GM18873 (cell line): Measurements from ENCODE around the gene IL1RL1.
"Not testable (repeated sequence)": the region's sequence is repeated elsewhere in the genome, so short reads cannot be mapped to it uniquely, and the experiment has no call there.

Experiments
- ATAC-seq: cut with Tn5 transposase; IDR thresholded peaks from one replicate; pipeline ENCODE4 v1.9.1; 2021; ENCODE audit warnings: mild to moderate bottlenecking, moderate library complexity, moderate number of reproducible peaks; ENCODE audit not compliant: unreplicated experiment, low FRiP score

Gene IL1RL1

DNA sequence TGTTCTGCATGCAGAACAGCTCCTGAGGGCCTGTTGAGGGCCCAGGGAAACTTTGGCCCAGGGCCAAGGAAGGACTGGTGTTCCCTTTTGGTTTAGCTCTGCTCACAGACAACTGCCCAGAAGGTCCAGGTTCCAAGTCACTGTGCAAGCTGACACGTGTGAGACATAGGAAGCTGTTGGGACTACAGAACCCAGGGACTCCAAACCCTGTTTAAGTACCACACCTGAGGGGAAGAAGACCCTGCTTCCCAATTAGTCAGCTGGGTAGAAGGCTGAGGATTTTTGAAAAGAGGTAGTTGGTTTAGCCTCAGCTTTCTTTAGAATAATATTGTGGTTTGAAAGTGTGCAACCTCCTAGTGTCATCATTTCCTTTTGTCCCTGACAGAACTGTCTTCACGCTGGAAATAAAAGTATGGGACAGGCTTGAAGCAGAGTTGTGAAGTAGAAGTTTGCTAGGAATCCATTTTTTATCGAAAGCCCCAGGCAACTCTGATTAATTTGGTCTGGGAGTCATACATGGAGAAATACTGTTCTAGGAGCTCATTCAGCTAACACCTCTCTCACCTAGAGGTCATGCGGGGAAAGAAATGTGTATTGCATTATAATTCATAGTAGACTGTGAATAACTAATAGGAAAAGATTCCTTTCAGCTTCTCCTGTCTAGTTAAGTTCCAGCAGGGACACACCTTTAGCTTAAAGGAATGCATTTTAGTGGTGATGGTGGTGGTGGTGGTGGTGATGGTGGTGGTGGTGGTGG, 19.9 kb upstream of the IL1RL1 start:
- no peak for ATAC-seq

DNA sequence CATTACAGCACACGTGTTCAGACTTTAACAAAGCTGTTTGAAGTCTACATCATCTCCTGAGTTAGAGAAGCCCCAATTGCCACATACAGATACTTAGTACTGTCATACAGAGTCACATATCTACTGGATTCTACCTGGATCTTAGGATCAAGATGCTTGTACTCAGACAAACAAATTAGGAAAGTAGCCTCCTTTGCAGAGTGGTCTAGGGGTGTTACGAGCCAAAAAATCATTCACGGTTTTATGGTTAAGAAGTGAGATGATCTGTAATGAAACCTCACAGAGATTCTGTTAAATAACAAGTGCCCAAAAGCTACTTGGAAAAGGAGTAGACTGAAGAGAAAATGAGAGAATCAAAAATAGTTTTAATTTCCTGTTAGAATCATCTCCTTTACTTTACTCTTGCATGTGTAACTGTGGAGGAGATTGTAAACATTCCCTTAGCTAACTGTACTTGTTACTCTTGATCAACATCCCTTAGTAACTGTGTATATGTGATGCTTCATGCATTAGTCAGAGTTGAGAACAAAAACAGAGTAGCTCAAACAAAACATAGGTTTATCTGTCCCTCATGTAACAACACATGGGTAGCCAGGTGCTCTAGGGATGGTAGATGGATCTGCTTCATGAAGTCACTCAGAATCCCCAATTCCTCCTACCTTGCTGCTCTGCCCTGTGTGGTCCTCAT, 16.4 kb upstream of the IL1RL1 start:
- ATAC-seq, result no peak

DNA sequence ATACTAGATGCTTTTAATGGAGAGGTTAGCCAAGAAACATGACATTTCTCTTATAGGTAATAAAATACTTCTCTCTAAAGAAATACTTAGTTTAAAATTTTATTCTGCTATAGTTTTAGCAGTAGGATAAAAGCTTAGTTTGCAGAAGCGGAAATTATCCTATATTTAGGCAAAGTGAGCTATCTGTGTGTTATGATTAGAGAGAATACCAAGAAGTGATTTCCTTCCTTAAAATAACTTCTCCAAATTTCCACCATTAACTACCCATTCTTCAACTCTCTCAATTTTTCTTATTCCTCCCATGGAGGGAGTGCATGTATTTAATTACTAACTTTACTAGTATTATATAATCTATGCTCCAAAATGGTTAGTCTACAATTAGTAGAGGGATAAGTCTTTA, 15.8 kb upstream of the IL1RL1 start:
- ATAC-seq, result no peak

DNA sequence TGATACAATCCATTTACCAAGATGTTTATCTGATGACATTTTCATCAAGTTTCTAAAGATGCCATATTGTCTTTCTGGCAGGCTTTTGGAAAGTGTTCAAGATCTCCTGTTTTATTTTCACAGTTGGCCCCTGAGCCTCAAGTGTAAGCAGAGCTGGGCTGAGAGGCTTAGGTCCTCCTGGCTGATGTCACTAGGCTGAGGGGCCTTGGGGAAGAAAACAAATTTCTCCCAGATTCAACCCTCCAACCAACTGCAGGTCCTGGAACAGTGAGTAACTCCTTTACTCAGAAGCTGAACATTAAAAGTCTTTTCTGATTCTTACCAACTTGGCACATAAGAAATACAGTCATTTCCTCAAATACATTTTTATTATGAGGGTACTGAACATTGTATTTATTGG, 14.9 kb upstream of the IL1RL1 start:
- ATAC-seq, result no peak

DNA sequence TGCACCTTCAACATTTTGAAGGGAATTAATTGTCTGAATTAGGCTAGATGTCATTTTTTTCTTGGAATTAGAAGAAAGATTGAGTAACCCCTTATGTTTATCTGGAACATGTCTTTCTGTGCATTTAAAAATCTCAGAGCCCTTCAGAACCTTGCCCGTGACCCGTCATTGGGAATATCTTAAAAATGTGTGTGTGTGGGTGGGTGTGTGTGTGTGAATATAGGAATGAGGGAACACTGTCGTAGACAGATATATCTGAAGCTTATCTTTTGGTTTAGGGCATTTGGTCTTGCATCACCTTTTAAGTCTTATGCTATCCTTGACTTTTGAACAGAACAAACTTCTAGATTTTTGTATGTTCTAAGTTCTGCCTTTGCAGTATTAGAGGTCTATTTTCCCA, 13.5 kb upstream of the IL1RL1 start:
- ATAC-seq, result no peak

DNA sequence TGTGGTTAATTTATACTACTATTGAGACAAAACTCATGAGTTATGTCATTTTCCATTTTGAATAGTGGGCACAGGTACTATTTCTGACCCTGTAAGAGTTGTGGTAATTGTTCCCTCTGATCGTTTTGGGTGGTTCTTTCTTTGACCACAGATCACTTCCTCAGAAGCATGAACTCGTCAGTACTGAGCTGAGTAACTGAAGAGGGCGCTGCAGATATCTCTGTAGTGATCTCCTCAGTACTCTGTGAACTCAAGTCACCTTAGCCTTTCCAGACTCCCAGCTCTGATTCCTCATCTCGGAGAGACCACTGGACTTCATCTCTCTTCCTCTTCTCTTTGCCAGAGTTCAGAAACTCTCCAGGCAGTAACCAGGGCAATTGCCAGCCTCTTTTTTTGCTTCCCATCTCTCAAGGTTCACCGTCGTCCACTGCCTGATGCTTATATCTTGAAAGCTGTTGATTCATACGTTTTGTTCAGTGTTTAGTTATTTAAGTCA, 9.4 kb upstream of the IL1RL1 start:
- ATAC-seq, result peak; percentile 71

DNA sequence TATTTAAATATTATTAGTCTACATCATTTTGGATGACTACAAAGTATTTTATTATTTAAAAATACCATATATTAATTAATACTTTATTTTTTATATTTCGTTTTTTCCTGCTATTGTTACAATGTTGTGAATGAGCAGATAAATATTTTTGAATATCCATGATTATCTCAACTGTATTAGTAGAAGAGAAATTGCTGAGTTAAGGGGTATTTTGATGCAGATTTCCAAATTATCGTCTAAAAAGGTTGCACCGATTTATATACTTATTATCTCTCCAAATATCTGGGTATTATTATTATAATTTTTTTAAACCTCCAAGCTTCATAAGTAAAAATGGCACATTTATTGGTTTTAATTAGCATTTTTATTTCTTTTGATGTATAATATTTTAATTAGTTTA, 8.9 kb upstream of the IL1RL1 start:
- ATAC-seq, result no peak

DNA sequence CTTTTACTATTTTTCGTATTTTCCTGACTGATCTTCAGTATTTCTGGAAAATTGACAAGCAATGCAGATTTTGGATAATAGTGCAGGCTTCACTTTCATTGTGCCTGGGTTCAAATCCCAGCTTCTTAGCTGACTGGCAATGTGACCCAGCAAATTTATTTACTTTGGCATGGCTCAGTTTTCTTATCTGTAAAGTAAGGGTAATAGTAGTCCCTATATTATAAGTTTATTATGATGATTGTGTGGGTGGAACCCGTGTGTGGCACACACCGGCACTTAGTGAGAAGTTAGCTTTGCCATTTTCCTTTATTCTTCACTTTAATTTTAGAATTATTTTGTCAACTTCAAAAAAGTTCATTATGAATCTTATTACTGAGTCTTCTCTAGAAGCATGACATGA, 7.8 kb upstream of the IL1RL1 start:
- no peak for ATAC-seq

DNA sequence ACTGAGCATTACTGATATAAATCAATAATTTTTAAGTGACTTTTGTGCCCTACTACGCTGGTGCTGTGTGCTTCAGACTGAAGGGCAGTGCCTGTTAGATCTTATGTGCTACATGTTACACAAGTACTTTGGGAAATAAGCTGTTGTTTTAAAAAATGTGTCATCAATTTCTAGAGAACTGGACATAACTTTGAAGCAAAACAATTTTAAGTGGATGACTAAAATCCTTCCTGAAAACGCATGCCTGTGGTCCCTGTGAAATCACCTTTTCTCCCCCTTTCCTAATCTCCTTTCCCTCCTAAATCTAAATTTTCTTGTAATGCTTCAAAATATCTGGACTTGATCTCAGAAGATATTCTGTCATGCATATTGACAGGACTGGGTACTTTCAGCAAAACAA, 7.1 kb upstream of the IL1RL1 start:
- no peak for ATAC-seq

DNA sequence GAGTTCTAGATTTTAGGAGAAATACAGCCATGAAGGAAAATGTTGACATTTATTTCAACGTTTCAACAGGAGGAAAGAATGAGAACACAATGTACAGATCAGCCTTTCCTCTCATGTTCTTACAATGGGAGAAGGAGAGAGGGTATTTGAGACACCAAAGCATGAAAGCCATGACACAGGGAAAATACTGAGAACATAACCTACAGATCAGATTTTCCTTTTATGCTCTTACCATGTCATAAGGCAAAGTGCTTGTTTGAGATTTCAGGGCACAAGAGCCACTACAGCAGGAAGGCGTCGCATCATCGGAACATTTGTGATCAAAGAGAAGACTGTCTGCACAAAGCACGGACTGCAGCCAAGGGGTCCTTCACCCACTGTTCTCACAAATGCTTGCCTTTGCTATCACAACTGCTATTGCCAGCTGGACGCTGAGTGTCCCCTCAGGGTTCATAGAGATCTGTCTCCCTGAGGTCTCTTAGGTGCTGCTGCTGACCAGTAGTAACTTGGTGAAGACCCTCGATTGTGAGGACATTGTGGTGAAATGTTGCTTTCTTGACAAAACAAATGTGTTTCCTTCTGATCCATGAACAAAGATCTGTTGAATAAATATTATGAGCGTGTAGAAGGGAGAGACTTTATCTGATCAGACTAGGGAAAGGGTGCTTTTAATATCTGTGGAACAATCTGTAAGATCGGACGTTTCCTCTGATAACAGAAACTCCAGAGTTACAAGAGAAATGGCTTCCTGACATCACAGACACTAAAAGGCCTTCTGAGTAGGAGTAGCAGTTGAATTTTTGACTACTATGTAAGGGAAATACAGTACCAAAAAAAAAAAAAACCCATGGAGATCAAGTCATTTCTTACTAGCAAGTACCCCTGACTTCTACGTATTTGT, 6.4 kb upstream of the IL1RL1 start:
- ATAC-seq, result no peak

DNA sequence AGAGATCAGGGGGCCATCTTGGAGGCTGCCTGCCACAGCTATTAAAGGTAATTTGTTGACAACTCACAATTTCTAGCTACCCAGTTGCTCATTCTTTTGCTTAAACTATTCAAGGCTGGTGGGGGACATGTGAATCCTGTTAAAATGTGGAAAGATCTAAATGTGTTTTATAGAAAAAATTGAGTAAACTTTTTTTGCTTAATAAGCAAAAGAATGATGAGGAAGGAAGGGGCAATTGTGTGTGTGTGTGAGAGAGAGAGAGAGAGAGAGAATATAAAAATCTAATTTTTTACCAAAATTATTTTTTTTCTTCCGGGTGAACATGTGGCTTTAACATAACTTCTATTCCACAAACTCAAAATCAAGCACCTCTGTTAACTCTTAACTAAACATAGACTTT, 5.2 kb upstream of the IL1RL1 start:
- no peak for ATAC-seq

DNA sequence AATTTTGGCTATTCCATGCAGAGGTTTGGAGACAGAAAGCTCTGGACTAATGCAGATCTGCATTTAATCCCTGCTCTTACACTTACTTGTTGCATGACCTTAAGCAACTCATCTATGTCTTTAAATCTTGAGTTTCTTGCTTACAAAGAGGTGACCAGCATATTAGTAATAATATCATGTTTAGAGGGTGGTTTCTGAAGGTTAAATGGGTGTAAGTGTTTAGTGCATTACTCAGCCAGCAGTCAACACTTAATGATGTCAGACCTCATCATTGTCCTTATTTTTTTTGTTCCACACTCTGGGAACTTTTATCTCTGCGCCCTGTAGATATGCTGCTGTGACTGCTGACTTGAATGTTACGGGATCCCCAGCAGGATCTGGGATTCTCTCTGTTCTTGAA, 1.7 kb downstream of the IL1RL1 start:
- ATAC-seq, result no peak

DNA sequence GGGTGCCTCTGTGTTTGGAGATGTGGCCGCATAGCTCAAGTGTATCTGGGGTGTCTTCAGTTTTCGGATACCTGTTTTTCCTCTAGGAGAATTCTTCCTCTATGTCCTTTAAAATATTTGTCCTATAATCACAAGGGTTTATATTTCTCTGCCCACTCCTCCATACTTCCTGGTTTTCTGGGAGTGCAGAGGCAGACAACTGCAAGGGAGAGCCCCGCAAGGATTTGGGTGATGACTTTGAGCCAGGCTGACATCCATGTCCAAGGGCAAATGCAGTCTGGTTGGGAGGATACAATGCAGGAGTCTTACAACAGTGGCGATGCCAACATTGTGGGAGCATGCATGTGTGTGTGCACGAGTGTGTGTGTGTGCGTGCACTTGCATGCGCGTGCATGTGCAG, 2.1 kb downstream of the IL1RL1 start:
- no peak for ATAC-seq

DNA sequence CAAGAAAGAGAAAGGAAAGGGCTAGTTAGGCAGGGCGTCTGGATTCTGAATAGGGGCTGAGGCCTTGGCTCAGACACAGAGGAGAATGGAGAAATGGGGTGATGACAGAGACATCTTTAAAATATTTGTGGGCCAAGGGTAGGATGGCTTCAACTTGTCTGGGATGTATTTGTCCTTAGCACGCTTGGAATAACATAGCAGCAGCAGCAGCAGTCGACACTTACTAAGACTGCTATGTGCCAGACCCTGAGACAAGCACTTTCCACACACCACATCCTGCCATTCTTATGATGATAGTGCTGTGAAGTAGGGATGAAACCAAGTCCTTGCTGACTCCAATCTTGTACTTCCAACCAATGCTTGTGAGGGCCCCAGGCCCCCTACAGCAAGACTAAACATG, 2.6 kb downstream of the IL1RL1 start:
- ATAC-seq, result no peak

DNA sequence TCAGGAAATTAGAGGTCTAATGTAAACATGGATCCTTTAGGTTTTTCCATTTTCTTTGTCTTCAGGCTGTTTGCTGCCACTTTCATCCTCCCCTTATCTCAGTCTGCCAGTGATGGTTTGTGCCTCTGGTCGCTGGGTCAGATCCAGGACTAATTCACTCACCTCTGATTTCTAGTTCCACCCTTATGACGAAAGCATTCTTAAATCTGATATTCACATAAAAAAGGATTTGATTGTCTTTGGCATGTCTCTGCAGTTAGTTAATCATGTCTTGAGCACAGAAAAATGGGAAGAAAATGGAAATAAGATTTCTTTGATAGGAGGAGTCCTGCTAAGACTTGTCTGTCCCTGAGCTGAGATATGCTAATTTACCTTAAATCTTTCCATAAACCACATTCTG, 4.6 kb downstream of the IL1RL1 start:
- no peak for ATAC-seq

DNA sequence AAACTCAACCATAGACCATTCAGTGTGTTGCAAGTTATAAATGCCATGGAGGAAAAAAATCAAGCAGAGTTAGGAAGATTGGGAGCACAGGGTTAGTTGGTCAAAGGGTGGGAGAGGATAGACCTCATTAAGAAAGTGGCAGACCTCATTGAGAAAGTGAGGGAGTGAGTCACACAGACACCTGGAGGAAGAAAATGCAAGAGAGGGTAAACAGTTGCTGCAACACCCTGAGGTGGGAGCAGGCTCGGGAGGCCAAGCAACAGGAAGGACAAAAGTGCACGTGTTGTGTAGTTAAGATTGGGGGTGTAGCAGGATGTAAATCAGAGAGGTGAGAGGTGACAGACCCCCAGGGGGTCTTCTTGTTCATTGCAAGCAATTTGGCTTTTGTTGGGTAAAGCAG, 6.4 kb downstream of the IL1RL1 start:
- ATAC-seq, result no peak

DNA sequence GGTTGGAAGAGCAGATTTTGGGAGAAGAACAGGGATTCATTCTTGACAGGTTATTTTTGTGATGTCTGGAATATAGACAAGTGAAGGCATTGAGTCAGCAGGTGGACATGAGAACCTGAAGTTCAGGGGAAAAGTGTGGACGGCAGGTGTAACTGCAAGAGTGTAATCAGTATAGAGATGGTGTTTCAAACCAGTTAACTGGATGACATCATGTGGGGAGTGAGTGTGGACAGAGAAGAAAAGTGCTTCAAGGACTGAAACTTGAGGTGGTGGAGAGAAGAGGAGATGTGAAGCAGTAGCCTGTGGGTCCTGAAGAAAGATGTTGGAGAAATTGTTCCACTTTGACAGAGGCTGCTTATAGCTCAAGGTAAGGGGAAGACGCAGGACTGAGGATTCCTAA, 7.1 kb downstream of the IL1RL1 start:
- ATAC-seq, result no peak

DNA sequence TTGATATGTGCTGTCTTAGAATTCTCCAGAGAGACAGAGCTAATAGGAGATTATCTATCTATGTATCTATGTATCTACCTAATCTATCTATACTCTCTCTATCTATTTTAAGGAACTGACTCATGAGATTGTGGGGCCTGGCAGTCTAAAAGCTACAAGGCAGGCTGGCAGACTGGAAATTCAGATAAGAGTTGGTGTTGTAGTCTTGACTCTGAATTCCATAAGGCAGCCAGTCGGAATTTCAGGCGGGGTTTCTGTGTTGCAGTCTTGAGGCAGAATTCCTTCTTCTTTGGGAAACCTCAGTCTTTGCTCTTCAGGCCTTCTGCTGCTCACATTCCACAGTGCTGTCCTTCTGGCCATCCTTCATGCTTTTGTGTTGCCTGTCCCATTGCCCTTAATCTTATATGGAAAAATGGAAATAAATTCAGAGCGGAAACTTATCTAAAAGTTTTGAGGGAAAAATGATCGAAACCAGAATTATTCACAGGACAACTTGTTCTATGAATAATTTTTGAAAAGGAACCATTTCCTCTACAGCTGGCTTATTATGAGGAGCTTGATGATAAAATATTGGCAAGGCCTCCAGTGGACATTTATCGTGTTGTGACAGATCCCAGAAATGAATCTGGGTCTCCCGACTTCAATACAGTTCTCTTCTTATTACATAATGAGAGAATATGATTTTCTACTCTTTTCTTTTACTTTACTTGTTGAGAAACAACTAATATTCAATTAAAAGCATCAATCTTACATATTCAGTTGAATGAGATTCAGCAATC, 10.8 kb downstream of the IL1RL1 start:
- ATAC-seq, result no peak

DNA sequence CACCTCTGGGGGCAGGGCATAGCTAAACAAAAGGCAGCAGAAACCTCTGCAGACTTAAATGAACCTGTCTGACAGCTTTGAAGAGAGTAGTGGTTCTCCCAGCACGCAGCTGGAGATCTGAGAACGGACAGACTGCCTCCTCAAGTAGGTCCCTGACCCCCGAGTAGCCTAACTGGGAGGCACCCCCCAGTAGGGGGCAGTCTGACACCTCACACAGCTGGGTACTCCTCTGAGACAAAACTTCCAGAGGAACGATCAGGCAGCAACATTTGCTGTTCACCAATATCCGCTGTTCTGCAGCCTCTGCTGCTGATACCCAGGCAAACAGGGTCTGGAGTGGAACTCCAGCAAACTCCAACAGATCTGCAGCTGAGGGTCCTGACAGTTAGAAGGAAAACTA, 13.6 kb downstream of the IL1RL1 start:
- not testable (repeated sequence) for ATAC-seq

DNA sequence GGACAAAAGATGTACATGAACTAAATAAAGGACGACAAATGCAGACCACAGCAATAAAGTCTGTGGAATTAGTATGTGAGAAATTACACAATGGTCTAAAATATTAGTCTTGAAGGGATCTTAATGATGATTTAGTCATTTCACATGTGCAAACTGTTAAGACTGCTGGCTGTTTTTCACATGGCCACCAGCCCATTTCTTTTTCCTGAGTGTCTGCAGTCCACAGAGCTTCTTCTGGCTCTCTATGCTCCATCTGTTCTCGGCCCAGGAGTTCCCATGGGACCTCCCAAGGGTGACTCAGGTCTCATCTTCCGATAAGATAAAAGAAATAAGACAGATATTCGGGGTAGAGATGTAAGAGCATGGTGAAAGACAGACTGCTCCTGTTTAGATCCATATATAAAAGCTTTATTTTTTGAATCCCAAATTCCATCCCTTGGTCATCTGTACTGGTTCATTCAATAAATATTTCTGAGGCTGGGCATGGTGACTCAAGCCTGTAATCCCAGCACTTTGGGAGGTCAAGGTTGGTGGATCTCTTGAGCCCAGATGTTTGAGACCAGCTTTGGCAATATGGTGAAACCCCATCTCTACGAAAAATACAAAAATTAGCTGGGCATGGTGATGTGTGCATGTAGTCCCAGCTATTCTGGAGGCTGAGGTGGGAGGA, 20.1 kb downstream of the IL1RL1 start:
- ATAC-seq, result no peak
